IPS DF 19.7 (cell line): ENCODE measurements around the gene NMUR1.
"Not testable (repeated sequence)": the region's sequence is repeated elsewhere in the genome, so short reads cannot be mapped to it uniquely, and the experiment has no call there.

Source experiments
- DNase-seq: peaks from one replicate; pipeline ENCODE4 v3.0.0-alpha.2; 2013; ENCODE audit warnings: low read depth, low spot score

Gene NMUR1

GRCh38 chr2:231530099-231531011, at the start of gene NMUR1:
TSS of gene NMUR1 (minus strand) at chr2:231530445. CDS start at chr2:231530361, 84 bp downstream.
- DNase-seq: no peak

GRCh38 chr2:231579560-231579959, 49.3 kb upstream of the NMUR1 start:
- DNase-seq: no peak

- DNase-seq: not testable (repeated sequence)
These were observed 48.4 kb upstream of the NMUR1 start for GRCh38 chr2:231578655-231579054.

- no peak for DNase-seq
These were observed 46.2 kb upstream of the NMUR1 start for GRCh38 chr2:231576465-231576864.

GRCh38 chr2:231575612-231576256, 45.5 kb upstream of the NMUR1 start:
- DNase-seq: no peak

- no peak for DNase-seq
These were observed 43.6 kb upstream of the NMUR1 start for GRCh38 chr2:231573698-231574421.

- DNase-seq: no peak
These were observed 42.9 kb upstream of the NMUR1 start for GRCh38 chr2:231573096-231573495.

GRCh38 chr2:231571661-231572191, 41.5 kb upstream of the NMUR1 start:
- DNase-seq: no peak

GRCh38 chr2:231570915-231571314, 40.7 kb upstream of the NMUR1 start:
- not testable (repeated sequence) for DNase-seq

GRCh38 chr2:231568785-231569435, 38.7 kb upstream of the NMUR1 start:
- no peak for DNase-seq

- DNase-seq: no peak
These were observed 38.0 kb upstream of the NMUR1 start for GRCh38 chr2:231568098-231568784.

- no peak for DNase-seq
These were observed 36.9 kb upstream of the NMUR1 start for GRCh38 chr2:231567159-231567558.

GRCh38 chr2:231565887-231566594, 35.8 kb upstream of the NMUR1 start:
- no peak for DNase-seq

- DNase-seq: no peak
These were observed 33.2 kb upstream of the NMUR1 start for GRCh38 chr2:231563378-231563961.

GRCh38 chr2:231557571-231558217, 27.4 kb upstream of the NMUR1 start:
- no peak for DNase-seq

- no peak for DNase-seq
These were observed 26.7 kb upstream of the NMUR1 start for GRCh38 chr2:231556981-231557380.

GRCh38 chr2:231556496-231556895, 26.3 kb upstream of the NMUR1 start:
- not testable (repeated sequence) for DNase-seq

- DNase-seq: no peak
These were observed 24.7 kb upstream of the NMUR1 start for GRCh38 chr2:231554748-231555545.
